ENCODE results near the gene RPL7A. TPM values are rescaled to one million over a fixed set of nuclear protein-coding genes. Genes with fewer than 3 reads are reported as not detected.
"Not testable (repeated sequence)": the region's sequence is repeated elsewhere in the genome, so short reads cannot be mapped to it uniquely, and the experiment has no call there.

The RPL7A gene
- total RNA-seq, 2 donors from 2014 or later: 889 to 895 TPM

DNA sequence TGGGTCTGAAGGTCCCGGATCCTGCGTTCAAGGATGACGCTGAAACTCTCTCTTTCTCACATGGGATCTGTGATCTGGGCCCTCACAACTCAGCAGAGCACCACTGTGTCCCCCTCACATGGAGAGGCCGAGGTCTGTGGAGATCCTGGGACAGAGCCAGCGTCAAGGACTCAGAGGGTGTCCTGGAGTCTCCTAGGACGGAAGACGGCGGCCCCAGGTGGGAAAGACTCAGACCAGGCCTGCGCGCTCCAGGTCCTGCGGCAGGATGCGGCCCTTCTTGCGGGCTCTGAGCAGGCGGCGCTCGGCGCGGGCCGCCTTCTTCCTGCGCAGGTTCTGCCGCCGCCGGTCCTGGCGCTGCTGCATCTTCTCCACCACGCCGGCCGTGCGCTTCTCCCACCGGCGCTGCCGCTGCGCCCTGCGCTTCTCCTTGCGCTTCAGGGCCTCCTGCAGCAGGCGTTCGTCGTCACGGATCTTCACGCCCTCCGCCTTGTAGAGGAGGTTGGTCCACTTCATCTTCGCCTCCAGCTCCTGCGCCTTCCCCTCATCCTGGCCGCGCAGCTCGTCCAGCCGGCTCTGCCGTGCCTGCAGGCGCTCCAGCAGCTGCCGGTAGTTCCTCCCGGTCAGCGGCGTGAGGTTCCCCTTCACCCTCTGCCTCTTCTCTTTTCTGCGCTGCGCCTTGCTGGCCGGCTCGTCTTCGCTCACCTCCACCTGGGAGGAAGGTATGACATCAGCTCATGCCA, 16.2 kb upstream of the RPL7A start:
- DNase-seq (ENCODE audit: low spot score) (no peak), ATAC-seq (ENCODE audit: insufficient number of reproducible peaks, low FRiP score, low read depth) (no peak)
- Histone ChIP-seq H3K27ac (no peak overlapping the region), H3K9me3 (no peaks in the 10 kb centered on the region), H3K27me3 (replicated peaks; ENCODE audit: insufficient read depth) (no peaks in the 10 kb centered on the region), H3K36me3 (peaks cover 40% of the 10 kb centered on the region), H3K4me3 (no peak overlapping the region), H3K4me1 (ENCODE audit: control insufficient read depth in 1 of 2, low read depth in 2 of 2) (peaks cover 18 to 28% of the 10 kb centered on the region in 2 donors)
- TF ChIP-seq, protein P1, sequence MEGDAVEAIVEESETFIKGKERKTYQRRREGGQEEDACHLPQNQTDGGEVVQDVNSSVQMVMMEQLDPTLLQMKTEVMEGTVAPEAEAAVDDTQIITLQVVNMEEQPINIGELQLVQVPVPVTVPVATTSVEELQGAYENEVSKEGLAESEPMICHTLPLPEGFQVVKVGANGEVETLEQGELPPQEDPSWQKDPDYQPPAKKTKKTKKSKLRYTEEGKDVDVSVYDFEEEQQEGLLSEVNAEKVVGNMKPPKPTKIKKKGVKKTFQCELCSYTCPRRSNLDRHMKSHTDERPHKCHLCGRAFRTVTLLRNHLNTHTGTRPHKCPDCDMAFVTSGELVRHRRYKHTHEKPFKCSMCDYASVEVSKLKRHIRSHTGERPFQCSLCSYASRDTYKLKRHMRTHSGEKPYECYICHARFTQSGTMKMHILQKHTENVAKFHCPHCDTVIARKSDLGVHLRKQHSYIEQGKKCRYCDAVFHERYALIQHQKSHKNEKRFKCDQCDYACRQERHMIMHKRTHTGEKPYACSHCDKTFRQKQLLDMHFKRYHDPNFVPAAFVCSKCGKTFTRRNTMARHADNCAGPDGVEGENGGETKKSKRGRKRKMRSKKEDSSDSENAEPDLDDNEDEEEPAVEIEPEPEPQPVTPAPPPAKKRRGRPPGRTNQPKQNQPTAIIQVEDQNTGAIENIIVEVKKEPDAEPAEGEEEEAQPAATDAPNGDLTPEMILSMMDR (IDR thresholded peaks at IDR 0.05): no peak

DNA sequence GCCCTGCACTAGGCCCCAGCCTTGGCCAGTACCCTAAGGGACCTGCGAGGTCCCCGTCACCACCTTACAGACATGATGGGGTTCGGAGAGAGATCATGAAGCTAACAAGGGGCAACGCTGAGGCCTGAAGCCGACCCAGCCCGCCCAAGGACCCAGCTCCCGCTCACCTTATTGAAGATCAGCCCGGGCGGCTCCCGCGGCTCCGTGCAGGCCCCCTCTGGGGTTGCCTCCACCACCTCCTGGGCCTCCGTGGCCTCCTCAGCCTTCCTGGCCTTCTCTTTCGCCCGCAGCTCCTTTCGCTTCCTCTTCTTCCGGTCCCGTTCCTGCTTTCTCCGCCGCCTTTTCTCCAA, 15.7 kb upstream of the RPL7A start:
- Histone ChIP-seq H3K4me1 (ENCODE audit: control insufficient read depth in 1 of 2, low read depth in 2 of 2) (peaks cover 18 to 28% of the 10 kb centered on the region in 2 donors), H3K4me3 (no peak overlapping the region), H3K9me3 (no peaks in the 10 kb centered on the region), H3K27ac (no peak overlapping the region), H3K27me3 (replicated peaks; ENCODE audit: insufficient read depth) (no peaks in the 10 kb centered on the region), H3K36me3 (peaks cover 40% of the 10 kb centered on the region)
- DNase-seq (ENCODE audit: low spot score) (no peak), ATAC-seq (ENCODE audit: insufficient number of reproducible peaks, low FRiP score, low read depth) (no peak)
- TF ChIP-seq, protein P1 (IDR thresholded peaks at IDR 0.05): no peak

DNA sequence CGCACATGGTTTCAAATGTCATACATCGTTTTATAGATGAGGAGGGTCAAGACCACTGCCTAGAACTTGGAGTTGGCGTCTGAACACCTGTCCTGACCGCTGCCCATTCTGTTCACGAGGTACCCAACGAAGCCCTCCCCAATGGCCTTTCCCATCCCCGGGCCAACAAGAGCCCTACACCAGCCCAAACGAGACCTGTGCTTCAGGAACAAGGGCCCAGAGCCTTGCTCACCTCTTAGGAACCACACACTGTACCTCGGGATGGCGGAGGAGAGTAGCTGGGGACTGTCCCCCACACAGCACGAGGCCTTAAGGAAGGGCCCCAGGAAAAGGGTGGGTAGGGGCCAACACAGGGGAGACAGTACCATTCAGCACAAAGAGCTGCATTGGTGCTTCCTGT, 15.0 kb upstream of the RPL7A start:
- Histone ChIP-seq H3K36me3 (peaks cover 40% of the 10 kb centered on the region), H3K9me3 (no peaks in the 10 kb centered on the region), H3K4me1 (ENCODE audit: control insufficient read depth in 1 of 2, low read depth in 2 of 2) (peaks cover 18 to 28% of the 10 kb centered on the region in 2 donors), H3K4me3 (no peak overlapping the region), H3K27ac (no peak overlapping the region), H3K27me3 (replicated peaks; ENCODE audit: insufficient read depth) (no peaks in the 10 kb centered on the region)
- TF ChIP-seq, protein P1 (IDR thresholded peaks at IDR 0.05): no peak
- no peak for ATAC-seq (ENCODE audit: insufficient number of reproducible peaks, low FRiP score, low read depth)
- DNase-seq (ENCODE audit: low spot score): no peak

DNA sequence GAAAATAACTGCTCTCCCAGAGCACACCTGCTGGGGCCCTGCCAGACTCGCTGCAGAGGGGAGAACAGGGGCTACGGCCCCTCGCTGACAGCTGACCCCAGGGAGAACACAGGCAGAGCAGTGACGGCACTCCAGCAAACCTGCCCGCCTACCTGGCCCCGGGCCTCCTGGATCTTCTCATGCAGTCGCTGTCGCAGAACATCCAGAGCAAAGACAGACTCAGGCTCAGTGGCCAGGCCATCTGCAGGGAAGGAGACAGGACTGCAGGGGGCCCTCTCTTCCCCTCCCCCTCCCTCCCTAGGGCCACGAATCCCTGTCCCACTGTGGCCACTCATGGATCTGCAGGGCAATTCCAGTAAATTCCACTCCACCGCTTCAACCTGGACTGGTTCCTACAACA, 14.5 kb upstream of the RPL7A start:
- TF ChIP-seq, protein P1 (IDR thresholded peaks at IDR 0.05): no peak
- Histone ChIP-seq H3K4me1 (ENCODE audit: control insufficient read depth in 1 of 2, low read depth in 2 of 2) (peaks cover 18 to 28% of the 10 kb centered on the region in 2 donors), H3K4me3 (no peak overlapping the region), H3K27me3 (replicated peaks; ENCODE audit: insufficient read depth) (no peaks in the 10 kb centered on the region), H3K9me3 (no peaks in the 10 kb centered on the region), H3K36me3 (peaks cover 40% of the 10 kb centered on the region), H3K27ac (no peak overlapping the region)
- ATAC-seq (ENCODE audit: insufficient number of reproducible peaks, low FRiP score, low read depth): no peak
- no peak for DNase-seq (ENCODE audit: low spot score)

DNA sequence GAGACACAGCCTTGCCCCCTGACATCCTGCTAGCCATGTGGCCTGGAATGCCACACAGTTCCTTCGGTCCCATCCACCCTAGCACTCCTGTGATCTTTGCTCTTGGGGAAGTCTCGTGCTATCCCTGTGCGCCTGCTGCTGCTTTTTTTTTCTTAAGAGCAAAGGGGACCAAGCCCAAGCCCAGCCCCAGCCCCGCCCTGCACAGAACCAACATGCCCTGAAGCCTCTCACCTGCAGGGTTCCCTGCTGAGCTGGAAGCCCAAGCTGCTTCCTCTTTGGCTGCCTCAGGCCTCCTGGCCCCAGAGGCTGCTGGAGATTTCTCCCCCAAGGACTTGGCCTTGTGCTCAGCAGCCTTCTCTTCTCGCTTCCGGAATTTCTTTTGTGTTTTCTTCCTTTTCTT, 13.9 kb upstream of the RPL7A start:
- no peaks in the 10 kb centered on the region for H3K27me3 ChIP-seq (replicated peaks; ENCODE audit: insufficient read depth)
- TF ChIP-seq, protein P1 (IDR thresholded peaks at IDR 0.05): no peak
- ATAC-seq (ENCODE audit: insufficient number of reproducible peaks, low FRiP score, low read depth) (no peak), DNase-seq (ENCODE audit: low spot score) (no peak)
- H3K36me3 ChIP-seq: peaks cover 40% of the 10 kb centered on the region
- H3K4me3 ChIP-seq: no peak overlapping the region
- H3K4me1 ChIP-seq (ENCODE audit: control insufficient read depth in 1 of 2, low read depth in 2 of 2): peaks cover 18 to 28% of the 10 kb centered on the region in 2 donors
- H3K27ac ChIP-seq: no peak overlapping the region
- H3K9me3 ChIP-seq: no peaks in the 10 kb centered on the region

DNA sequence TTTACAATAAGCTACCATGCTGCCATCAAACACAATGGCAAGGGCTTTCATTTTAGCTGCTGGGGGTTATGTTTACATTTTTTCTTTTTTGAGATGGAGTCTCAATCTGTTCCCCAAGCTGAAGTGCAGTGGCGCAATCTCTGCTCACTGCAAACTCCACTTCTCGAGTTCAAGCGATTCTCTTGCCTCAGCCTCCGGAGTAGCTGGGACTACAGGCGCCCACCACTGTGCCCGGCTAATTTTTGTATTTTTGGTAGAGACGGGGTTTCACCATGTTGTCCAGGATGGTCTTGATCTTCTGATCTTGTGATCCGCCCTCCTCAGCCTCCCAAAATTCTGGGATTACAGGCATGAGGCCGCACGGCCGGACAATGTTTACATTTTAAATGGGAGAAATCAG, 13.1 kb upstream of the RPL7A start:
- not testable (repeated sequence) for ATAC-seq (ENCODE audit: insufficient number of reproducible peaks, low FRiP score, low read depth); H3K27ac ChIP-seq; DNase-seq (ENCODE audit: low spot score); H3K9me3 ChIP-seq; H3K27me3 ChIP-seq (replicated peaks; ENCODE audit: insufficient read depth)
- Histone ChIP-seq H3K36me3 (peaks cover 44% of the 10 kb centered on the region), H3K4me3 (peak overlapping the region; percentile 98), H3K4me1 (ENCODE audit: control insufficient read depth in 1 of 2, low read depth in 2 of 2) (peaks cover 18 to 28% of the 10 kb centered on the region in 2 donors)

Data from thoracic aorta (tissue), 2 donors.